TTC549 (cell line): ENCODE results near the gene PBX1.
A peak's percentile ranks its signal among the peaks of the same experiment; 100 is the strongest.
"Not testable (repeated sequence)": the region's sequence is repeated elsewhere in the genome, so short reads cannot be mapped to it uniquely, and the experiment has no call there.

Source experiments
- FAIRE-seq: peaks from 2 replicates; lab custom pipeline; 2012; peaks lifted over from hg19 to GRCh38; lab: Jason Lieb, UNC

The PBX1 gene

DNA sequence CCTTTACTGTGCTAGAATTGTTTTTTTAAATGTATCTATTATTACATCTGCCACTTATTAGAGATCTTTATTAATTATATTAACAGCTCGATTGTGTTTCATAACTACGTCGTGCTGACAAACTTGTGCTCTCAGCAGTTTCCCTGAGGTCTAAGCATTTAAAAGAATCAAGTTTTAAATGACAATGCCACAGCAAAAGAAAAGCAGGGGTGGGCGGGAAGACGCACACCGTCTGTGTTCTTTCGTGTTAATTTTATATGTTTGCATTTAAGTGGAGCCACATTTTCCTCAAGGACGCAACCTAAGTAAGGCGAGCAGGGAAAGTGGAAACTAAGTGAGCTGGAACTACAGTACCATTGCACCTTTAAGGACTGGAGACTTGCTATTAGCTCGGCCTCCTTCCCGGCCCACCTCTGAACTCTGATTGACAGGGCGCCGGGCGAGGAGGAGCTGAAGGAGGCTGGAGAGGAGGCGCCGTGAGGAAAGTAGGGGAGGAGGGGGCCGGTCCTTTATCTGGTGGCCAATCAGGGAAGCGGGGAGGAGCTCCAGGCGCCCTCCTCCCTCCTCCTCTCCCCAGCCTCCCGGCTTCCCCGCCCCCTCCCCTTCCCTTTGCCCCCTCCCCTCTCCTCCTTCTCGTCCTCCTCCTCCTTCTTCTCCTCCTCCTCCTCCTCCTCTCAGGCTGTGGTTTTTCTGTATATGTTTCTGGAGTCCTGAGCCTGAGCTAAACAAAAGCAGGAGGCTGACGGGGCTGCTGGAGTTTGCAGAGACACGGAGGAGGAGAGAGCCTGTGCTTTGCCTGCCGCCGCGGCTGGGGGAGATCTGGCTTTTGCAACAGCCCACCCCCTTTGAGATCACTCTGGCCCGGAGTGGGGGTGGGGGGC is at the start of gene PBX1:
PBX1 (plus strand) TSS at position 724 of the 881 bp plus-strand sequence.
- peak; percentile 99 for FAIRE-seq

DNA sequence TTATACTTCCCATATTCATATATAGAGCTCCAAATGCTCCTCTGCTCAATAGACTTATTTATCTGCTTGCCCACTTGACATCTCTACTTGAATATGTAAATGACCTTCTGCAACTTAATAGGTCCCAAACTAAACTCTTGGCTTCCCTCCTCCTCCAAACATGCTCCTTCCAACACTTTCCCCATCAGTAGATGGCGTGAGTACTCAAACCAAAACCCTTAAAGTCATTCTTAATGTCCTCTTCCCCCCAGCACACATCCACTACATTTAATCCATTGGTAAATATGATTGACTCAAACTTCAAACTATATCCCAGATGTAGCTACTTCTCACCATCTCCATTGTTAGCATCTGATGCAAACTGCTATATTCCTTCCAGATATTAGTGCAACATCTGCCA is 48.5 kb upstream of the PBX1 start:
- FAIRE-seq = peak; percentile 70

DNA sequence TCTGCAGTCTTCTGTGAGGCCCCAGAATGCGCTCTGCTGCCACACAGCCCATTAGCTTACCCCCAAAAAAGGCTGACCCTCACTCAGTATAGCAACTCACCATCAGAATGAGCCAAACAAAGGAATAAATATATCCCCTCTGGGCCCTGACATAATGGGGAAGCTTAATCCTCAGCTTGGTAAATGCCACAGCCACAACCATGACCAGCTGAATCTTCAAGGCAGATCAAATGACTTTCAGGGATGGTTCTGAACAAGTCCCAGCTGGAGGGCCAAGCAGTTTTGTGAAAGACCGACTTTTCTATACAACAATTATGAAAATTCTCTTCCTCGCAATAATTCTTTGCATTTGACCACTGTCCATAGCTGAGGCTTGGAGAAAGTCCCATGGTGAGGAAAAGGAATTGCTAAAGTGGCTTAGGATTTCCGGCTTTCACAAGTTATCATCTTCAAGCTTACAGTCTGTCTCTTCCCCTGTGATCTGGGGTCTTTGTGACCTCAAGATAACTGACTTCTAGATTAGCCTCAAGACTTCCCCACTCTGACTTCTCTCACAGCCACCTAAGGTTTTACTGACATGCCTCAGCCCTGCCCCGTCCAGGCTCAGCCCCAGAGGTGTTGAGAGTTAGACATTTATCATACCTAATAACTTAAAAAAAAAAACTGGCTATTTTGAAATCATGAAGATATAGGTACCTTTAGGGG is 47.8 kb upstream of the PBX1 start:
- no peak for FAIRE-seq

DNA sequence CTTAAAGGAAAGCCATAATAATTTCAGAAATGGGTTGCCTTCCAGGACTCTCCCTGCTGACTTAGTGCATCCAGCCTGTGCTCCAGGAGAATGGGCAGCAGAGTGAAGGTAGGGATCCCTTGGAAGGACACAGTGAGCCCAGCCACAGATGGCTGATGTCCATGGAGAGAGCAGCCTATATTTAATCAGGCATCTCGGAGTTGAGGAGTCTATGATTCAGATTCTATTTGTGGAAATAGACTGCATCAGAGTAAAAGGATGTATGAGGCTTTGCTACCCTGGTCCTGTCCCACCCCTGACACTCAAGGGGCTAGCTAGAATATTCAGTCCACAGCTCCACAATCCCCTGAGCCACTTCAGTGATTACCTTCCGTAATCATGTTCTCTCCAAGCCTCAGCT is 43.8 kb upstream of the PBX1 start:
- no peak for FAIRE-seq

DNA sequence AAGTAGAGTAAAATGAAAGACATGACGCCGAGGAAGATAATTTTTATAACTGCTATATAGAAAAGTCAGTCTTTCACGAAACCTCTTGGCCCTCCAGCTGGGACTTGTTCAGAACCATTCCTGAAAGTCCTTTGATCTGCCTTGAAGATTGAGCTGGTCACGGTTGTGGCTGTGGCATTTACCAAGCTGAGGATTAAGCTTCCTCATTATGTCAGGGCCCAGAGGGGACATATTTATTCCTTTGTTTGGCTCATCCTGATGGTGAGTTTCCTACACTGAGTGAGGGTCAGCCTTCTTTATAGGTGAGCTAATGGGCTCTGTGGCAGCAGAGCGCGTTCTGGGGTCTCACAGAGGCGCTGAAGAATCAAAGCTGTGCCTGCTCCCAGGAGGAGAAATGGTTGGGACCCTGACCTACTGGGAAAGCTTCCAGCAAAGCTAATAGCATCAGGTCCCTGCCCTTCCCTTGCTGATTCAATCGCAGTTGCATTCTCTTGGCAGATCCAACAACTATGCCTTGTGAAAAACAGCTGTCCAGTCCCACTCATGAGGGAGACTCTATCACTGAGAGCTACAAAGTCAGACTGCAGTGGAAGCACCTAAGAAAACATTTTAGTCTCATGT is 43.2 kb upstream of the PBX1 start:
- no peak for FAIRE-seq

DNA sequence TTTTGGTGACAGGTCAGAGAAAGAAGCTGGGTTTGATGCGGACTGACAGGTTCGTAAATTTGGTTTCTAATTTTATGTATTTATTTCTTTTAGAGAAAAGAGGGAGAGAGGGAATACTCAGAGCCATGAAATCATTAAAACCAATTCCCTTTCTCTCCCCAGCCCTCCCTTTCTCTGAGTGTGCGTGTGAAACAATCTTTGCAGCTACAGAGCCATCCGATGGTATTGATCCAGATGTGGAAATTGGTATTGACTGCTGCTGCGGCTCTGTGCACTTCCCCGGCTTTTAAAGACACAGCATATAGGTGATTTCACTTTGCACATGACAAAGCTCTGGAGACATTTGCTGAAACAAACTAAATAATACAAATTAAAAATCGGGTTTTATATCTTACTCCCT is 42.4 kb upstream of the PBX1 start:
- no peak for FAIRE-seq

DNA sequence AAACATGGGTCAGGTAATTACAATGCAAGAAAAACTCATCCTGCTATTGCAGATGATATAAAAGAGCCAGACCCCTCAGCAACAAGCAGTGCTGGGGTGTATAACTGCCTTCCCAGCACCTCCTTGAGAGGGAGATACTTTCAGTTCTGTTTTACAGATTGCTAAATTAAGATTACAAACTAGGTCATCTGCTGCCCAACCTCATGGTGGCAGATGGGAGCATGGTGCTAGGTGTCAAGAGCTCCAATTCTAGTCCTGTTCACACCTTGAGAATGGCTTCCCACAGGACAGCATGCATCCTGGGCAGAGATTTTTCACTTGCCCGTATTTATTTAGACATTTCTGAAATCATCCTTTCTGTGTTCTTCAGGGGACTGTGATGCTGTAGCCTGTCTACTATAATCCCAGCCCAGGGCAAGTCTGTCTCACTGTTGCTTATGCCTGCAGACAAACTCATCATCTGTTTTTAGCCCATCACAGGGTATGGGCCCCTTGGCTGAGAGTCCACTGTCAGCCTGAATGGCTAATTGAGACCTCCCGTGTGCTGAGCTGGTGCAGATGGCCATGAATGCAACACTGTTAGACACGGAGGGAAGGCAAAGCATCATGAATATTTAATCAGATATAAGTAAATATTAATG is 40.2 kb upstream of the PBX1 start:
- no peak for FAIRE-seq

DNA sequence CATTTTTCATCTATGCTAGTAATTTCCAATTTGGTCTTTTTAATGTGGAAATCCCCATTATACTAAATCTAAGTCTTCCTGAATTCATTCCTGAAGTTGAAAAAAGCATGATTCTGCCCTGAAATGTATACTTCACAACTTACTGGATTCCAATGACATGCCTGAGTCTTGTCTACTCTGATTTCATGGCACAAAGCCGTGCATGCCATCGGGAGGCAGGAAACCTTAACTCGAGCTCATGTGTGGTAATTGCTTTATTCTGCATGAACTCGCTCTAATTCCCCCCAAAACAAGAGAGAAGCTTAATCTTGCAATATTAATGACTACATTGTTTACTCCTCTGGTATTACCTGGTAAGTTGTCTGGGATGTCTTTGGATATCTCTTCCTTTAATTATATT is 39.6 kb upstream of the PBX1 start:
- no peak for FAIRE-seq

DNA sequence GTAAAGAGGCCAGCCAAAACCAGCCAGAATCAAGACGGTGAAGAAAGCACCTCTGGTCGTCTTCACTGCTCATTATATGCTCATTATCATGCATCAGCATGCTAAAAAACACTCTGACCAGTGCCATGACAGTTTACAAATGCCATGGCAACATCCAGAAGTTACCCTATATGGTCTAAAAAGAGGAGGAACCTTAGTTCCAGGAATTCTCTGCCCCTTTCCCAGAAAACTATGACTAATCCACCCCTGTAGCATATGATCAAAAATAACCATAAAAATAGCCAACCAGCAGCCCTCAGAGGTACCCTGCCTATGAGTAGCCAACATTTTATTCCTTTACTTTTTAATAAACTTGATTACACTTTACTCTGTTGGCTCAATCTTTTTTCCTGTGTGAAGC is 34.2 kb upstream of the PBX1 start:
- FAIRE-seq = no peak

DNA sequence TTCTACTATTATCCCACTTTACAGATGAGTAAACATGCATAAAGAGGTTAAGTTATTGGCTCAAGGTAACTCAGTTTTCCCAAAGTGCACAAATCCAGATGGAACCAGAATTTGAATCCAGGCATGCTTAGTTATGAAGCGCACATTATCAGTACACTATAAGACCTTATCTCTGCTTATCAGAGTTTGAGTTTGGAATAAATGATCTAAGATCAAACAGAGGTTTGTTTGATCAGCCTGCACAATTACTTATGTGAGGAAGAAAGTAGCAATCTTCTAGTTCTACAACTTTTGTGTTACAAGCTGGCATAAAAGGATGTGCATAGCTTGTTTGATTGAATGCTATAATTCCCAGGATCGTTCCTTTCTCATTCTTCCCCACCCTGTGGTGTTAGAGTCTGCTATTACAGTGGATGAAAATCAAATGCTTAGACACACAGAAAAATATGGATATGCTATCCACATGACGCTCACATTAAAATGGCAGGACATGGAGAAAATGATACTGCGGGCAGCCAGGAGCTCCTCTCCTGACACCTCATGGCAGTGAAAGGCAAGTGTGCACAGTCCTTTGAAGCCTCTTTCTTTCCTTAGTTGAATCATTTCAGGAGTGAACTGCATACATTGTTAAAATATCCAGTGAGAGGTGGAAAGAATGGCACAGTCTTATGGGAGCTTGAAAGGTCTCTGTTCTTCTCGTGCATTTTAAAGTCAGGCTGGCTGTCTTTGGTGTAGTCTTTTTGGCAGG is 23.9 kb upstream of the PBX1 start:
- no peak for FAIRE-seq

DNA sequence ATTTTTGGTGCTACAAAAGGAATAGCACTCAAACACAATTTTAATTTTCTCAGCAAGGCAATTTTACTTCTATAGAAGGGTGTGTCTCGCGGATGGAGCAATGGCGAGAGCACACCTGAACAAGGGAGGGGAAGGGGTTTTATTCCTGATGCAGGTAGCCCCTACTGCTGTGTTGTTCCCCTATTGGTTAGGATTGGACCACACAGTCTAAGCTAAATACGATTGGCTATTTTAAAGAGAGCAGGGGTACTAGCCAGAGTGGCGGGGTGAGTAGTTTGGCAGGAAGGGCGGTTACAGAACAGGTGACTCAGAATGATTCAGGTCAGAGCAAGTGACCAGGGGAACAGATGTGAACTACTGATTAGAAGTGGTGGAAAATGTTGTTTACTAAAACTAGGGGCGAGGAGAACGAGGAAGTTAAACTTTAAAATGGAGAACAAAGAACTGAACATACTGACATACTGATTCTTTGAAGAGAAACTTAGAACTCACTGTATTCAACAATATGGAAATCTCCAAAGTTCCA is 6.5 kb upstream of the PBX1 start:
- not testable (repeated sequence) for FAIRE-seq

DNA sequence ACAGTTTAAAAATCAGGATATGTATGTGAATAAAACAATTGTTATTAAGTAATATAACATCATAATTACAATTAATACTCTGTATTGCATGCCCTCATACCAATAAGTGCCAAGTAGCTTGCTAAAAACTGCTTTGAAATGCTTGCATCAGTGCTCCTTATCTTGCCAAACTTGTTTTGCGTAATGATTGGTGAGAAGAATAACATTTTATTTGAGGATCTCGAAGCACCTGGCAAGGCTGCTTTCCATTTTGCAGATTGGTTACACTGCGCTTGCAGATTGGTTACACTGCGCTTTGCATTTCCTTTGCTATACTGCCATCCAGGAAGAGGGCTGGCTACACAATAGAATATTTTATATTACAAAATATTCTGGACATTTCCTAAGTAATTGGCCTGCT is 1.7 kb upstream of the PBX1 start:
- FAIRE-seq = no peak

DNA sequence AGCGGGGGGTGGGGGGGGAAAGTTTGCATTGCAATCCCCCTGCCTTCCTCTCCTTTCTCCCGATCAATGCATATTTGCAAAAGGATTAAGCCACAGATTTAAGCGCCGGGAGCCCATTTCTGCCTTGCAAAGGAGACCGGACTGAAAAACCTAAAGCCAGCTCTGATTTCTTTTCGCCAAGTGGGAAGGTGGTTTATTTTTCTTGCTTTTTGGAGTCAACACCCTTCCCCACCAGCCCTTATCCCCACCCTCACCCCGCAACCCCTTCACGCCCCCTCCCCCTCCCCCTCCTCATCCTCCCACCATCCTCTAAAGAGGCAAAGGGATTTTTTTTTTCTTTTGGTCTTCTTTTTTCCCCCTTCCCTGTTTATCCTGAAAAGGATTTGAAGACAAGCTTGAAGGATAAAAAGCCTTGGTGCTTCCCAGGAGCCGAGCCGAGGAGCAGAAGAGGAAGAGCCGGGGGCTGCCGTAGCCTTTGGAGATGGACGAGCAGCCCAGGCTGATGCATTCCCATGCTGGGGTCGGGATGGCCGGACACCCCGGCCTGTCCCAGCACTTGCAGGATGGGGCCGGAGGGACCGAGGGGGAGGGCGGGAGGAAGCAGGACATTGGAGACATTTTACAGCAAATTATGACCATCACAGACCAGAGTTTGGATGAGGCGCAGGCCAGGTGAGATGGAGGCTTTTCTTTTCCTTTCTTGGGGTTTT is 513 bp downstream of the PBX1 start:
- no peak for FAIRE-seq

DNA sequence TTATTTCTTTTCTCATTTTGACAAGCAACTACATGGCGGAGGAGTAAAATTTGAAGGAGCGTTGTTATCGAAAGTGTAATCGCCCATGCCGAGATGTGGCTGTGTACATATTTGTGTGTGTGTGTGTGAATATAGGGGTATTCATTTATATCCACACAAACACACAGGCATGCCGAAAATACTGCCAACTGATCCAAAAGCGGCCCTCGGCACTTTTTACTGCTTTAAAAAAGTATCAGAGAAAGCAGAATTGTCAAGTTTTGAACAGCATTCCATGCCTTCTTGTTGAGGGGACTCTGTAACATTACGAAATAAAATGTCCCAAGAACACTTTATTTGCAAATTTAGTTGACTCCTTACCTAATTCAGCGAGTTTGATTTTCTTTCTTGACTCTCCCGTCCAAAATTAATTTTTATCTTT is 1.1 kb downstream of the PBX1 start:
- FAIRE-seq = no peak

DNA sequence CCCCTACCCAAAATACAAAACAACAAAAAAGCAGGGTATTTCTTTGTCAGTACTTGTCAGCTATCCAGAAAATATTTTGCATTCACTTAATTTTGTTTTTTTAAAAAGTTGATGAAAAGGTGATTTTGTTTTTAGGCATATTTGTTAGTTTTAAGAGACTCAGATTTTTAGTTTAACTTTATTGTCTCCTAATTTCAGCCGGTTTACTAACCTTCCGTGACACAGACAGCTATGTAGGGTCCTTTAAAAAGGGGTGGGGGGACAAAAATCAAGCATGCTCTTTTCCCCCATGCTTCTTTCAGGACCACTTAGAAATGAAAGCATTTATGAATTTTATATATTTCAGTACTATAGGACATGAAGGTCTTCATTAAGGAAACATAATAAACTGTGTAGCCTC is 1.6 kb downstream of the PBX1 start:
- FAIRE-seq = peak; percentile 77

DNA sequence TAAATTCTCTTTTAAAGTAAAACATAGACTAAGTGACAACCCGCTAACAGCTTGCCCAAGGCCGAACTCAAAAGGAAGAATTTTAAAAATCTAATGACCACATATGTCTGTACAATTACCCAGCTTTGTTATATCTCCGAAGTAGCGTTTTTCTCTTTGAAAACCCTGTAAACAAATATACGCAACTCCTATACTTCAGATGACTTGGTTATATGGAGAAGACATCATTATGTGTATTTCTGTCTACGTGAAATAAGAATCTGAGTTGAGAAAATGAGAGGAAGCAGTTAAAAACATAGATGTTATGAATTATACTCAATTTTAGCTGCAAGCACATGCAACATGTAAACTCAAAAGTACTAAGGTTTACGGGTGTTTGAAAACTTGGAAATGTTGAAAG is 2.0 kb downstream of the PBX1 start:
- FAIRE-seq = peak; percentile 78

DNA sequence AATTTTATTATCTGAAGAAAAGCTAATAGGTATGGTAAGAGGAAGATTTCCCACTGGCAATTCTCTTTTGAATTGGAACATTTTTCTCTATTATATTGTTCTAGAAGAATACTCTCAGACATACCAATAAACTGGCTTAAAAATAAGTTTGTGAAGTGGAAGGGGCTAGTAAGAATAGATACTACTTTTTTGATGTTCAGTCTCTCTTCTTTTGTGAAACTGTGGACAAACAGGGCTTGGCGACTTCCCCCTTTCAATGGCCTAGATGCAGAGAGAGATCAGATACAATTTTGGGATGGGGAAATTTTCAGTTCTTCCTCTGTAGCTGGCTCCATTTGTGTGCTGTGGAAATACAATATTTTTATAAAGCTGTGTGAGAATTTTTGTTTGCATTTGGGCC is 2.5 kb downstream of the PBX1 start:
- no peak for FAIRE-seq

DNA sequence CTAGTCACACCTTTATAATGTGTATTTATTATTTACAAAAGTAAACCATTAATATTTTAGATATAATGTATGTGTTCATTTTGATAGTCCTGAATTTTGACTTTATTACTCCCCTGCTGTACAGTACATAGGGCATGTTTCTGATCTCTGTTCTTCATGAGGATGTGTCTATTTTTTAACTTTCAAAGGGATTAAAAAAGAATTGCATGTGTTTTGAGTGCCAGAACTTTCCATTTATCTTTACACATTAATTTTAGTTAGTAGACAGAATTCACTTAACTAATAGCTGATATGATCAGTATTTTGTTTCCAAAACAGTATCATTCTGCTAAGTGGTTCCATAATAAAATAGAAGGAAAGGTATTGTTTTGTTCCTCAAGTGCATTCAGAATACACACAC is 3.1 kb downstream of the PBX1 start:
- FAIRE-seq = peak; percentile 89

DNA sequence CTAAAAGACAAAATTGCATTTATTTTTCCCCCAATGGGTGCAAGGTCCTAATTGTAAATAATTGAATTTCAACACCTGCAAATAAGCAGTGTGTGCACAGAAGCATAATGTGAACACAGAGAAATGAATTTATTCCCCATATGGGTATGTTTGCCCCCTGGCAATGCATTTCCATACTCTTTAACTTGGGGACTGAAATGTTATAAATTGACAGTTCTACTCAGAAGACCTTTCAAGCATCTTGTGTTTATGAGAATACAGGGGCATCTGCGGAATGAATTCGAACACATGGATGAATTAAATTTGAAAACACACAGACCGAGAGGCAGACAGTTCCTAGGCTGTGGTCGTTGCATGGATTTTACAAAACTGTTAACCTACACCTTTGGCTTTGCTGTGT is 3.5 kb downstream of the PBX1 start:
- no peak for FAIRE-seq

DNA sequence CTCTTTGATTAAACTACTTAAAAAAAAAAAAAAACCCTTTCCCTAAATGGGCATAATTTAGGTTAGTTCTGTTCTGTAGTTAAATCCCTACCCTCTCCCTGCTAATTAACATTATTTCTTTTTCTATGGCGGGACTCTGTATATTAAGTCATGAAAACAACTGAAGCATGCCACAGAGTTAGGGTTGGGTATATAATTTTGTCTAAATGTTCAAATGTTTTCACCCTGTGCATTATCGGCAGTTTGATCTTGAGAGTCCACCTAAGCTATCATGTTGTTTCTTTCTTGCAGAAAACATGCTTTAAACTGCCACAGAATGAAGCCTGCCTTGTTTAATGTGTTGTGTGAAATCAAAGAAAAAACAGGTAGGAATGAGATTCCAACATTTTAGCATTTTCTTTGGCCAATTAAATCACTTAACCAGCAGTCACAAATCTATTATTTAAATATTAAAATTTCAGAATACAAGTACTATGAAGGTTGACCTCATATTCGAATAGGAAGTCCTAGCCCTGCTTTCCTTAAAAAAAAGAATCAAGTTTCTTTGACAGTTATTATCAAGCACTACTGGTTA is 4.0 kb downstream of the PBX1 start:
- FAIRE-seq = peak; percentile 63
